Hepatocyte (in vitro differentiated cells): ENCODE data around the gene PTGDS.

Source experiments
- CTCF ChIP-seq: fragments of 200-600 bp; sonication (generic); IDR thresholded peaks from 2 replicates; pipeline ENCODE4 v1.5.1; 2016; ENCODE audit warnings: antibody characterized with exemption, mild to moderate bottlenecking; ENCODE audit not compliant: poor library complexity
- EZH2 ChIP-seq: fragments of 200-600 bp; sonication (generic); IDR thresholded peaks from 2 replicates; pipeline ENCODE4 v1.6.1; 2016; ENCODE audit warnings: antibody characterized with exemption, mild to moderate bottlenecking, borderline replicate concordance
- EZH2phosphoT487 ChIP-seq: fragments of 200-600 bp; sonication (generic); IDR thresholded peaks from one replicate; pipeline ENCODE4 v1.6.1; 2018; ENCODE audit warnings: antibody characterized with exemption, mild to moderate bottlenecking, low read depth, moderate library complexity; ENCODE audit not compliant: unreplicated experiment, severe bottlenecking

- TF ChIP-seq CTCF (no peak), EZH2 (no peak), EZH2phosphoT487 (no peak)
Measured at GRCh38 chr9:136954270-136955083, 22.8 kb upstream of the PTGDS start.
